Tibial nerve (tissue), 4 donors: ENCODE measurements around the gene SRBD1. TPM values are rescaled to one million over a fixed set of nuclear protein-coding genes. Genes with fewer than 3 reads are reported as not detected.

ENCODE experiments used
- DNase-seq, 2 donors: peaks; one replicate each; pipeline ENCODE4 v3.0.0-alpha.2; 2019; ENCODE audit warnings: low spot score in 2 of 2
- H3K27ac ChIP-seq, 4 donors: fragments of 200-600 bp; sonication (generic) in 3 of 4; one replicate each; pipeline ENCODE4 v1.5.1; 2017 to 2019; ENCODE audit warnings: mild to moderate bottlenecking in 1 of 4
- H3K27me3 ChIP-seq, 2 donors: fragments of 200-600 bp; sonication (generic) in 1 of 2; one replicate each; pipeline versions ENCODE4 v1.5.1 to v1.6.0; 2017 to 2019
- H3K36me3 ChIP-seq, 3 donors: fragments of 200-600 bp; sonication (generic); one replicate each; pipeline ENCODE4 v1.5.1; 2018 to 2019
- H3K4me1 ChIP-seq, 4 donors: fragments of 200-600 bp; sonication (generic) in 3 of 4; one replicate each; pipeline ENCODE4 v1.5.1; 2017 to 2019
- H3K4me3 ChIP-seq, 4 donors: fragments of 200-600 bp; sonication (generic) in 3 of 4; one replicate each; pipeline ENCODE4 v1.5.1; 2017 to 2019; ENCODE audit warnings: mild to moderate bottlenecking in 1 of 4, moderate library complexity in 1 of 4
- H3K9me3 ChIP-seq, 4 donors: fragments of 200-600 bp; sonication (generic) in 3 of 4; one replicate each; pipeline ENCODE4 v1.5.1; 2017 to 2019
- EP300 ChIP-seq, 2 donors: sonication (generic); formaldehyde crosslinking; IDR thresholded peaks; one replicate each; pipeline ENCODE4 v1.6.1; 2017; ENCODE audit warnings: antibody characterized with exemption in 2 of 2, mild to moderate bottlenecking in 1 of 2
- POLR2A ChIP-seq, 2 donors: fragments of 450-650 bp; IDR thresholded peaks; one replicate each; pipeline ENCODE4 v1.6.1; 2017; ENCODE audit warnings: antibody characterized with exemption in 2 of 2, mild to moderate bottlenecking in 2 of 2, moderate library complexity in 2 of 2
- WGBS, 2 donors: methylation state at CpG; one replicate each; pipeline ENCODE4 v1.1.5; 2018; 5-methylcytosine and 5-hydroxymethylcytosine counted together
- total RNA-seq, 4 donors: library from RNA; depleted of rRNA; stranded (reverse); fragments of >200 nt; gene quantifications; one replicate each; pipeline ENCODE4 v1.1.0, GENCODE V29; 2016
- TF ChIP-seq, protein P1 (sequence below), 5 experiments: fragments of 200-600 bp in 3 of 5; fragments of 450-650 bp in 2 of 5; sonication (generic) in 3 of 5; IDR thresholded peaks; one replicate each; pipeline ENCODE4 v1.5.1; 2016 to 2019; ENCODE audit warnings: antibody characterized with exemption in 5 of 5, mild to moderate bottlenecking in 3 of 5, moderate library complexity in 2 of 5

SRBD1 gene
- total RNA-seq, 4 donors from 2014 or later, result 14.7 to 36.7 (median 20.8) TPM

- no peak for DNase-seq
- H3K4me1 ChIP-seq, result no peaks in the 10 kb centered on the region
- no peak overlapping the region for H3K27ac ChIP-seq
- TF ChIP-seq, protein P1, sequence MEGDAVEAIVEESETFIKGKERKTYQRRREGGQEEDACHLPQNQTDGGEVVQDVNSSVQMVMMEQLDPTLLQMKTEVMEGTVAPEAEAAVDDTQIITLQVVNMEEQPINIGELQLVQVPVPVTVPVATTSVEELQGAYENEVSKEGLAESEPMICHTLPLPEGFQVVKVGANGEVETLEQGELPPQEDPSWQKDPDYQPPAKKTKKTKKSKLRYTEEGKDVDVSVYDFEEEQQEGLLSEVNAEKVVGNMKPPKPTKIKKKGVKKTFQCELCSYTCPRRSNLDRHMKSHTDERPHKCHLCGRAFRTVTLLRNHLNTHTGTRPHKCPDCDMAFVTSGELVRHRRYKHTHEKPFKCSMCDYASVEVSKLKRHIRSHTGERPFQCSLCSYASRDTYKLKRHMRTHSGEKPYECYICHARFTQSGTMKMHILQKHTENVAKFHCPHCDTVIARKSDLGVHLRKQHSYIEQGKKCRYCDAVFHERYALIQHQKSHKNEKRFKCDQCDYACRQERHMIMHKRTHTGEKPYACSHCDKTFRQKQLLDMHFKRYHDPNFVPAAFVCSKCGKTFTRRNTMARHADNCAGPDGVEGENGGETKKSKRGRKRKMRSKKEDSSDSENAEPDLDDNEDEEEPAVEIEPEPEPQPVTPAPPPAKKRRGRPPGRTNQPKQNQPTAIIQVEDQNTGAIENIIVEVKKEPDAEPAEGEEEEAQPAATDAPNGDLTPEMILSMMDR (IDR thresholded peaks at IDR 0.05), result no peak
- no peak for TF ChIP-seq EP300 (IDR thresholded peaks at IDR 0.05)
- TF ChIP-seq POLR2A (IDR thresholded peaks at IDR 0.05), result no peak
- no peaks in the 10 kb centered on the region for H3K9me3 ChIP-seq
- 94 to 95% methylated on average over 4 of the region's 4 CpGs for WGBS, 2 donors
- no peaks in the 10 kb centered on the region for H3K27me3 ChIP-seq
- peaks cover 0 to 32% (median 0%) of the 10 kb centered on the region in 3 donors for H3K36me3 ChIP-seq
- no peak overlapping the region for H3K4me3 ChIP-seq
Observed at GRCh38 chr2:45577441-45577840, 33.6 kb downstream of the SRBD1 start.

DNA sequence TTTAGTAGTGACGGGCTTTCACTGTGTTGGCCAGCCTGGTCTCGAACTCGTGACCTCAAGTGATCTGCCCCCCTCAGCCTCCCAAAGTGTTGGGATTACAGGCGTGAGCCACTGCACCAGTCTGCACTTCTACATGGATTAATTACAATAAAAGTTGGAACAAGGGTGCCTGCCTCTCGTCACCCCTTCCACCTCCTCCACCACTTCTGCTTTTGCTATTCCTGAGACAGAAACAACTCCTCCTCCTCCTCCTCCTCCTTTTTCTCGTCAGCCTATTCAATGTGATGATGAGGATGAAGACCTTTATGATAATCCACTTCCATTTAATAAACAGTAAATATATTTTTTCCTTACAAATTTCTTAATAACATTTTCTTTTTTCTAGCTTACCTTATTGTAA lies 35.2 kb downstream of the SRBD1 start:
- no peak for TF ChIP-seq POLR2A (IDR thresholded peaks at IDR 0.05)
- TF ChIP-seq, protein P1 (IDR thresholded peaks at IDR 0.05), result no peak
- TF ChIP-seq EP300 (IDR thresholded peaks at IDR 0.05), result no peak
- no peak for DNase-seq
- no peaks in the 10 kb centered on the region for H3K27me3 ChIP-seq
- H3K9me3 ChIP-seq, result no peaks in the 10 kb centered on the region
- H3K36me3 ChIP-seq, result peaks cover 0 to 43% (median 0%) of the 10 kb centered on the region in 3 donors
- WGBS, 2 donors, result 89 to 94% methylated on average over 6 of the region's 6 CpGs
- no peaks in the 10 kb centered on the region for H3K4me1 ChIP-seq
- H3K4me3 ChIP-seq, result no peak overlapping the region
- H3K27ac ChIP-seq, result no peak overlapping the region

DNA sequence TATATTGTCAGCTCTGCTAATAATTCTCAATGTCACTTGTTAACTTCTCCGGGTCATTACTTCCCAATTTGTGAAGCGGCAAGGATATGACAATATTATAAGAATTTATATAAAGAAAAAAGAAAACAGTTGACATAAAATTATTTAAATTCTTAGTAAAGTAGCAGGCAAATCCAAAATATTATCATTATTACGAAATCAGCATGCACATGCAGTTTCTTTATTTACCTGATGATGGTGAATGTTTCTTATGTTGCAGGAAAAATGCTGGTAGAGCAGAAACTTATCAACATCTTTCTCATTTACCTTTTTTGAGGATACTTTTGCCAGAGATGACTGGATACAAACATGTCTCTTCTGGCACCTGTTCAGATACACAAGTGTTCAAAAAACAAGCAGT lies 38.1 kb downstream of the SRBD1 start:
- WGBS, 2 donors, result 98 to 99% methylated on average over 3 of the region's 3 CpGs
- no peaks in the 10 kb centered on the region for H3K27me3 ChIP-seq

GRCh38 chr2:45571940-45572339 lies 39.1 kb downstream of the SRBD1 start:
- H3K27me3 ChIP-seq, result no peaks in the 10 kb centered on the region
- TF ChIP-seq, protein P1 (IDR thresholded peaks at IDR 0.05), result no peak
- no peak for TF ChIP-seq EP300 (IDR thresholded peaks at IDR 0.05)
- TF ChIP-seq POLR2A (IDR thresholded peaks at IDR 0.05), result no peak
- peaks cover 0 to 40% (median 0%) of the 10 kb centered on the region in 3 donors for H3K36me3 ChIP-seq
- no peaks in the 10 kb centered on the region for H3K4me1 ChIP-seq
- H3K9me3 ChIP-seq, result no peaks in the 10 kb centered on the region
- no peak overlapping the region for H3K4me3 ChIP-seq
- no peak for DNase-seq
- 96 to 97% methylated on average over 3 of the region's 3 CpGs for WGBS, 2 donors
- H3K27ac ChIP-seq, result no peak overlapping the region

More for the DNA sequence above, 38.1 kb downstream of the SRBD1 start:
- Histone ChIP-seq H3K36me3 (peaks cover 0 to 36% (median 0%) of the 10 kb centered on the region in 3 donors), H3K4me1 (no peaks in the 10 kb centered on the region), H3K27ac (no peak overlapping the region), H3K9me3 (no peaks in the 10 kb centered on the region), H3K4me3 (no peak overlapping the region)
- TF ChIP-seq POLR2A (IDR thresholded peaks at IDR 0.05) (no peak), EP300 (IDR thresholded peaks at IDR 0.05) (no peak)
- TF ChIP-seq, protein P1 (IDR thresholded peaks at IDR 0.05), result no peak
- DNase-seq, result no peak

GRCh38 chr2:45570671-45571334 lies 40.3 kb downstream of the SRBD1 start:
- Histone ChIP-seq H3K36me3 (peaks cover 0 to 37% (median 0%) of the 10 kb centered on the region in 3 donors), H3K4me1 (no peaks in the 10 kb centered on the region), H3K27me3 (no peaks in the 10 kb centered on the region), H3K27ac (no peak overlapping the region), H3K4me3 (no peak overlapping the region), H3K9me3 (no peaks in the 10 kb centered on the region)
- 74 to 83% methylated on average over 3 of the region's 3 CpGs for WGBS, 2 donors
- TF ChIP-seq EP300 (IDR thresholded peaks at IDR 0.05) (no peak), POLR2A (IDR thresholded peaks at IDR 0.05) (no peak)
- TF ChIP-seq, protein P1 (IDR thresholded peaks at IDR 0.05), result no peak
- DNase-seq, result no peak
